AG08395 (cell line): ENCODE data around the gene TMC5.

ENCODE experiments used
- DNase-seq: peaks from one replicate; pipeline ENCODE4 v3.0.0; 2012; ENCODE audit warnings: mixed read lengths, low spot score

Gene TMC5

GRCh38 chr16:19458722-19459379, 41.2 kb downstream of the TMC5 start:
- DNase-seq, result no peak

- DNase-seq, result no peak
Observed at GRCh38 chr16:19460397-19460796, 42.7 kb downstream of the TMC5 start.

DNA sequence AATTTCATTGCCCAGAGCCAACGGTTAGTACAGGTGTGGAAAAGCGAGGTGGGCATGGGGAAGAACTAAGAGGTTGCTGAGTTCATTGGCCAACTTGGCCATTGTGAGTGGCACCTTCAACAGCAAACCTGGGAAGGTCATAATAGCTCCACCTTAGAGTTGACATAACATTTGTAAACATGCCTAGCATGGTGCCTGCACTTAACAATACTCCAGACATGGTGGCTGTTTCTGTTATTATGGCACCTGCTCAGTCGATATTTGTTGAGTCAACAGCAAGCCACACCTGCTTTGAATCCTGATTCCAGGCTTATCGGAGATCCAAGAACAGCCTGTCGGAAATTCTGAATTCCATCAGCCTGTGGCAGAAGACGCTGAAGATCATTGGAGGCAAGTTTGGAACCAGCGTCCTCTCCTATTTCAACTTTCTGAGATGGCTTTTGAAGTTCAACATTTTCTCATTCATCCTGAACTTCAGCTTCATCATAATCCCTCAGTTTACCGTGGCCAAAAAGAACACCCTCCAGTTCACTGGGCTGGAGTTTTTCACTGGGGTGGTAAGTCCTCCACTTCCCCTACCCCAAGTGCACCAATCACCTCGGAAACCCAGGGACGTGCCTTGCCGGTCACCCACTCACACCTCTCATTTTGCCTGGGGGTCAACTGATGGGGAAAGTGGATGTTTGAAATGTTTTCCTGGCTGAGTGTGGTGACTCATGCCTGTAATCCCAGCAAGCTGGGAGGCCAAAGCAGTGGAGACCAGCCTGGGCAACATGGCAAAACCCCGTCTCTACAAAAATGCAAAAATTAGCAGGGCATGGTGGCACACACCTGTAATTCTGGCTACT, 46.0 kb downstream of the TMC5 start:
- DNase-seq, result no peak

GRCh38 chr16:19468300-19468699, 50.6 kb downstream of the TMC5 start:
- DNase-seq, result no peak

- DNase-seq, result no peak
Observed at GRCh38 chr16:19472482-19472881, 54.8 kb downstream of the TMC5 start.

GRCh38 chr16:19474617-19475016, 56.9 kb downstream of the TMC5 start:
- no peak for DNase-seq

DNA sequence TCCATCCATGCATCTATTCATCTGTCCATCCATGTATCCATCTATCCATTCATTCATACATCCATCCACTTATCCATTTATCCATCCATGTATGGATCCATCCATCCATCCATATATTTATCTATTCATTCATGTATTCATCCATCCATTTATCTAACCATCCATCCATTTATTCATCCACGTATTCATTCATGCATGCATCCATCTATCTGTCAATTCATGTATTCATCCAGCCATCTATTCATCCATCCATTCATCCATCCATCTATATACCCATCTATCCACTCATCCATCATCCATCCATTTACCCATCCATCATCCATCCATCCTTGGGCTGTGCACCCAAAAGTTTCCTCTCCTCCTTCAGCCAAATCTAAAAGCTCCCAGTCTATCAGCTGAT, 60.8 kb downstream of the TMC5 start:
- no peak for DNase-seq

DNA sequence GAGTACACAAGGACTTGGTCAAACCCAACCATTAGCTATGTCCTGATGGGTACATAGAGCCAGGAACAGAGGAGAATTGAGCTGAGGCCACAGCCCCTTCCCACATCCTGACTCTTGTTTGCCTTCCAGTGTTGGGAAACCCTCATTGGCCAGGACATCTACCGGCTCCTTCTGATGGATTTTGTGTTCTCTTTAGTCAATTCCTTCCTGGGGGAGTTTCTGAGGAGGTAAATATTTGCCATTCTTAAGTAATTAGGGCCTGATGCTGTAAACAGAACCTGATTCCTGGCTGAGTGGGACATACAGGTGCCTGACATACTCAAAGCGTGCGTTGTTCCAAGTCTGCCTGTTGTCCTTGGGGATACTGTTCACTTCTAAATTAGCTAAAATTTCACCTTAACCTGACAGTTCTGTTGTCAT, 61.6 kb downstream of the TMC5 start:
- no peak for DNase-seq

GRCh38 chr16:19481296-19481695, 63.6 kb downstream of the TMC5 start:
- no peak for DNase-seq

GRCh38 chr16:19481769-19482168, 64.1 kb downstream of the TMC5 start:
- DNase-seq, result no peak

GRCh38 chr16:19482291-19482690, 64.6 kb downstream of the TMC5 start:
- DNase-seq, result no peak

DNA sequence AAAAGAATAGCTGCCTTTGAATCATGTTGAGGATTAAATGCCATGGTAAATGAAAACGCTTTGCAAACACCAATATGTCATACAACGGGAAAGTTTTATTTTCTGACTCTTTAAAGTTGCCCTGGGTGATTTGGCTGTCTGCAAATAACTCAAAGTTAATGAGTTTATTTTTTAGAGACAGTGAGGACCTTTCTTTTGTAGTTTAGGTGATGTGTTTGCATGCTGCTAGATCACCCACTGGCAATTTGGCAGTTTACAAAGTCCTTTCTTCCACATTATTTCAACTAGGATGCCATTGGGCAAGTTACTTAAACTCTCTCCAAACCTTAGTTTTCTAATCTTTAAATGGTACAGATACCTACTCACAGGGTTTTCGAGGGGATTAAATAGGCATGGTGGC, 66.4 kb downstream of the TMC5 start:
- DNase-seq, result no peak

DNA sequence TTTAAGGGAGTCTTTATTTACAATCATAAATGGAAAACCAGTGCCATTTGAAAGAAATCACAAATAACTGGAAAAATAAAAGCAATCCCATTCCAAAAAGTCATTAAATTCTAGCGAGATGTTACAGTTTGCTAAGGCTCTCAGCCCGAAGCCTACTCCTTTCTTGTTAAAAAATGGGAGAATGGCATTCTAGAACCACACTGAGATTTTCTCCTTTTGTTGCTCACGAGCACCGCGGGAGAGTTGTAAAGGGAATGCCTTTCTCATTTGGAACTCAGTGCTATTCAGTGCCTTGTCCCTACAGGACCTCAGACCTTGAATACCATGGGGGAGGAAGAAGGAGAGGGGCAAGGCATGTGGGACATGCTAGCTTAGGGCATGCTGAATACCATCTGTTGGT, 67.9 kb downstream of the TMC5 start:
- DNase-seq, result no peak

DNA sequence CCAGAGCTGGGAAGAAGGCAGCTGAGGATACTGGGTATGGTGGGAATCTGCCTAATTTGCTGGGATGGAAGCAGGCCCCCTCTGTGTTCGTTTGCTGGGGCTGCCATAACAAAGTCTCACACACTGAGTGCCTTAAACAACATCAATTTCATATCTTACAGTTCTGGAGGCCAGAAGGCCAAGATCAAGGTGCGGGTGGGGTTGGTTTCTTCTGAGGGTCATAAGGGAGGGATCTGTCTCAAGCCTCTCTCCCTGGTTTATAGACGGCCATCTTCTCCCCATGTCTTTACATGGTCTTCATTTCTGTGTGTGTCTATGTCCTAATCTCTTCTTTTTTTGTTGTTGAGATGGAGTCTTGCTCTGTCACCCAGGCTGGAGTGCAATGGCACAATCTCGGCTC, 68.4 kb downstream of the TMC5 start:
- no peak for DNase-seq

- no peak for DNase-seq
Observed at GRCh38 chr16:19486750-19487325, 69.2 kb downstream of the TMC5 start.

DNA sequence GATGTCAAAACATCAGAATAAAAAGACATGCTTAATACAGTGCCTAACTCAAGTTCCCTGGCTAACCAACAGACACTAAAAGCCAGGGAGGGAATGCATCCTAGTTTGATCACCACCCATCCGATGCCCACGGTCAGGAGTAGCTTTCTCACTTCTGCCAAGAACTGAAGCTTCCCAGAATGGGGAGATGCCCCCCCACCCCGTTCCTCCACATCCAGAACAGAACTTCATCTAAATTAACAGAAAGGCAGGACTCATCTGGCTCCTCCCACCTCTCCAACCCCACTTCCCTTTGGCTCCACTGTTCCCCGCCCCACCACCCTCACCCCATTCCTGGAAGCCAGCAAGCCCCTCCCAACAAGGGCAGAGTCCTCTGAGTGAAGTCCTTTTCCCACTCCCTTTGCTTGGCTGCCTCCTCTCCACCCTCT, 70.5 kb downstream of the TMC5 start:
- no peak for DNase-seq

DNA sequence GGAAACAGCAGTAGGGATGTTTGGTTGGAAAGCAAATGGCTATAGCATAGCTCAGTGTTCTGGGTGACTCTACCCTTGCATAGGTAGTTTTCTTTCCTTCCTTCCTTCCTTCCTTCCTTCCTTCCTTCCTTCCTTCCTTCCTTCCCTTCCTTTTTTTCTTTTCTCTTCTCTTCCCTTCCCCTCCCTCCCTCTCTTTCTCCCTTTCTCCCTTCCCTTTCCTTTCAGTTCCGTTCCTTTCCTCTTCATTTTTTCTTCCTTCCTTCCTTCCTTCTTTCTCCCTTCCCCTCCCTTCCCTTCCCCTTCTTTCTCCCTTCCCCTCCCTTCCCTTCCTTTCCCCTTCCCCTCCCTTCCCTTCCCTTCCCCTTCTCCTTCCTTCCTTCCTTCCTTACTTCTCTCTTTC, 72.9 kb downstream of the TMC5 start:
- no peak for DNase-seq

- DNase-seq, result no peak
Observed at GRCh38 chr16:19497176-19497575, 79.5 kb downstream of the TMC5 start.

GRCh38 chr16:19499006-19499405, 81.3 kb downstream of the TMC5 start:
- no peak for DNase-seq

DNA sequence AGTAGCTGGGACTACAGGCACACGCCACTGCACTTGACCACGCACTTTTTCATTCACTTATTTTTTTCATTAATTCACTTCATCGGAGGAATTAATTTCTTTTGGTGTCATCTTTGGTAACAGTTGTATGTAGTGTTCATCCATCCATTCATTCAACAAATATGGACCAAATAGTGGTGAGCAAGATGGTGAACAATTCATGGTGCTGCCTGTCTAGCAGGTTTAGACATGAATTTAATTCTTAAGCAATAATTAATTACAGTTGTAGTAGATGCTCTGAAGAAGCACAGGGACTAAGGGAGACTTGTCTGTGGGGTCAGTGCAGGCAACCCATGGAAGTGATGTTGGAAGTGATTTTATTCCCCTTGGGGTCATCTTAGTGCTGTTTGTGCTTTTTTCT, 81.8 kb downstream of the TMC5 start:
- no peak for DNase-seq

DNA sequence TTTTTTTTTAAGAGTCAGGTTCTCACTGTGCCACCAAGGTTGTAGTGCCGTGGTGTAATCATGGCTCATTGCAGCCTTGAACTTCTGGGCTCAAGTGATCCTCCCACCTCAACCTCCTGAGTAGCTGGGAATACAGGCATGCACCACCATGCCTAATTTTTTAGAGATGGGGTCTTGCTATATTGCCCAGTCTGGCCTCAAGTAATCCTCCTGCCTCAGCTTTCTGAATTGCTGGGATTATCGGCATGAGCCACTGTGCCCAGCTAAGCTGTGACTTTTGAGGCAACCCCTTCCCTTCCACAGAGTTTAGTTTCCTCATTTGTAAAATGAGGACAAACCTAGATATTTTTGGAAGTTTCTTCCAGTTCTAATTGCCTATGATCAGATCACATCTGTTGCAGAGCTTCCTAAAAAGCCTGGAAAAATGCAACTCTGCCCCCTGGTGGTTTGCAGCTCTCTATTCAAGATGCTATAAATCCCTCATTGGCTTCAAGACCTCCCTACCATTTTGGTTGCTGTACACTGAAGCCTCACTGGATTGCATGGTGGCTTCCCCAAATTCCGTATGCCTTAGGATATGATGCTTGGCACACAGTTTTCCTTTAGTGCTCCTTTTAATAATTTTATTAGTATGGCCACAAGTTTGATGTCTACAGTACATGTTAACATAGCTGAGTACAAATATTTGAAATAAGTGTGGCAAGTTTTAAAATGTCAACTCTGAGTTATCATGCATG, 84.9 kb downstream of the TMC5 start:
- DNase-seq, result peak; percentile 76

DNA sequence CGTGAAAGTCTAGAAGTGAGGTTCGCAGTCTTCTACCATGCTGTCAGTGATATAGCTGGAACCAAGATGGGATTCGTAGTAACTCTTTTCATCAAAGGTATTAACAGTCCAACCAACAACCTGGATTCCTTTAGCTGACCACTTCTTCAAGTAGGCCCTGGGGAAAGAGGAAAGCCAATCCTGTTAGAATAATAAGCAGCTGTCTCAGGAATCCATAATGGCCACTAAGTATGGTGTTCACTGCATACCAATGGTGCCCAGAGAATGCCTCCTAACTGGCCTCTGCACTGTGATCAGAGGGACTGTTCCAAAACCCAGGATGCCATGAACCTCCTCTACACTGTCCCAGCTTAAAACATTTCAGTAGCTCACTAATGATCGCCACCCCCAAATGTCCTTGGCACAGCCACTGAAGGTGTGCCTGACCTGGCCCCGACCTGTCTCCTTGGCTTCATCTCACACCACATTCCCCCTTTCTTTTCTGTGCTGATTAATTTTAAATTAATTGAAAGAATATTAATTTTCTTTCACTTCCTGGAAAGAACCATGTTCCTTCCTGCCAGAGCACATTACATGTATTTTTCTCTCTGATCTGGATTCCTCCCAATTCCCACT, 85.9 kb downstream of the TMC5 start:
- no peak for DNase-seq
